GM08714 (cell line): Measurements from ENCODE around the gene SRSF11.

ENCODE experiments used
- H3K4me3 ChIP-seq: fragments of 200-500 bp; sonication (Bioruptor generic); 2 replicates; pipeline ENCODE4 v1.5.1; 2014; ENCODE audit warnings: mild to moderate bottlenecking, low read length, inconsistent platforms
- ZNF274 ChIP-seq: IDR thresholded peaks from 2 replicates; pipeline ENCODE4 v1.6.1; 2012; ENCODE audit warnings: mild to moderate bottlenecking, low read depth, low read length

Gene SRSF11

DNA sequence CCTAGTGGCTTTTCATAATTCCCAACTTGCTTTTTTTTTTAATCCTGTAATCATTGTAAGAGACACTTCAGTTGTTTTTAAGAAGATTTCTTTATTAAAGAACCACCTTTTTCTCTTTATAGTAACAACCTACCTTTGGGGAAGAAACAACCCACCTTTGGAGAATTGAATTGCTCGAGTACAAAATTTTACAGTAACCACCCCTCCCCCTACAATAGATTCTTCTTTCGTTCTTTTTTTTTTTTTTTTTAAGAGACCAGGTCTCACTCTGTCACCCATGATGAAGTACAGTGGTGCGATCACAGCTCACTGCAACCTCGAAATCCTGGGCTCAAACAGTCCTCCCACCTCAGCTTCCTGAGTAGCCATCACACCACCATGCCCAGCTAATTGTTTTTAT is 13.7 kb upstream of the SRSF11 start:
- TF ChIP-seq ZNF274: no peak
- no peak overlapping the region for H3K4me3 ChIP-seq

DNA sequence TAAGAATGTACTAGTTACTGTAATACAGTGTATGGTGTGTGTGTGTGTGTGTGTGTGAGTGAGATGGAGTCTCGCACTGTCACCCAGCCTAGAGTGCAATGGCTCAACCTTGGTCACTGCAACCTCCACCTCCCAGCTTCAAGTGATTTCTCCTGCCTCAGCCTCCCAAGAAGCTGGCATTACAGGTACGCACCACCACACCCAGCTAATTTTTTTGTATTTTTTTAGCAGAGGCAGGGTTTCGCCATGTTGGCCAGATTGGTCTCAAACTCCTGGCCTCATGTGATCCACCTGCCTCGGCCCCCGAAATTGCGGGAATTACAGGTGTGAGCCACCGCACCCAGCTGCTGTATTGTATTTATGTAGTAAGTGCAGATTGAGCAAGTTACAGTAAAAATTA is 12.9 kb upstream of the SRSF11 start:
- no peak for TF ChIP-seq ZNF274
- no peak overlapping the region for H3K4me3 ChIP-seq

DNA sequence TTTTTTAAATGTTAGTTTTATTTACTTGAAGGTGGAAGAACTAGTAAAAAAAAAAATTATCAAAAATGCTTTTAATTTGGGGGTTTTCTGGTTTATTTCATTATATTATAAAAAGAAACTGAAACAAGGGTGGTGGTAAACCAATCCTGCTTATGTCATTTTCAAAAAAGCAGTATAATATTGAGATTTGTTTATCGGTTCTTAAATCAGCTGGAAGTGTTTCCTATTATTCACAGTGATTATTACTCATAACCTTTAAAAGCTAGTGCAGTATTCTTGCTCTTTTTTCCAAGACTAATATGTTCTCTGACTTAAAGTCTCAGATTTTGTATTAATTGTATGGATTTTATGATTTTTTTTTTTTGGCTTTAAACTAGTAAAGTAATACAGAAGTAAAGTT is 10.4 kb upstream of the SRSF11 start:
- no peak overlapping the region for H3K4me3 ChIP-seq
- no peak for TF ChIP-seq ZNF274

DNA sequence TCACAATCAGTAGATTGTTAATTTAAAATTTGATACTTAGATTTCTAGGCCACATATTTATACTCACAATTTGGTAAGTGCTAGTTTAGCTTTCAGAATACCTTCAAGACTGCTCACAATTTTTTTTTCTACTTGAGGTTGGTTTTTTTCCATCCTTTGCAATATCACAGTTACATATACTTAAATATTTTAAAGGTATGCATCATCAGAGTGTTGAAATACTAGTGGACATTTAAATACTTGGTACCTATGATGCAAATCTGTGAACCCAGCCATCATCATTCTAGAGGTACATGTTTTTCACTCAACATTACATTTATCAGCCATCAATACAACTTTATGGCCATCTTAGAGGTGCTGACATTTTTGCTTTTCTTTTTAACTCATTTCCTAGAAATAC is 9.6 kb upstream of the SRSF11 start:
- H3K4me3 ChIP-seq: no peak overlapping the region
- TF ChIP-seq ZNF274: no peak

DNA sequence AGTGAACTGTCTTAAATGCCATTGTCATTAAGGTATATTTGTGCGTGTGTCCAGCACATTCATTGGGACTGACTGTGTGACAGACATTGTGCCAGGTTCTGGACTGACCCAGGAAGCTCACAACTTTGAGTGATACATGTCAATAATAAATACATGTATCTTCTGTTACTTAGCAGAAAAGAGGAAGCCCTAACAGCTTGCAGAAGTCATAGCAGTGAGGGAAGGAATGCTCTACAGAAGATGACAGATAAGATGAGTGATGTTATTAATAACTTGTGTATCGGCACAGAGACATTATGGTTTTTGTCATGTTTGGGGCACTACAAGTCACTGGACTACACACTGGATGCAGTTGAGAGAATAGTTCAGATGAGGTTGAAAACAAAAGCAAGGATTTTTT is 1.2 kb upstream of the SRSF11 start:
- no peak overlapping the region for H3K4me3 ChIP-seq
- no peak for TF ChIP-seq ZNF274

DNA sequence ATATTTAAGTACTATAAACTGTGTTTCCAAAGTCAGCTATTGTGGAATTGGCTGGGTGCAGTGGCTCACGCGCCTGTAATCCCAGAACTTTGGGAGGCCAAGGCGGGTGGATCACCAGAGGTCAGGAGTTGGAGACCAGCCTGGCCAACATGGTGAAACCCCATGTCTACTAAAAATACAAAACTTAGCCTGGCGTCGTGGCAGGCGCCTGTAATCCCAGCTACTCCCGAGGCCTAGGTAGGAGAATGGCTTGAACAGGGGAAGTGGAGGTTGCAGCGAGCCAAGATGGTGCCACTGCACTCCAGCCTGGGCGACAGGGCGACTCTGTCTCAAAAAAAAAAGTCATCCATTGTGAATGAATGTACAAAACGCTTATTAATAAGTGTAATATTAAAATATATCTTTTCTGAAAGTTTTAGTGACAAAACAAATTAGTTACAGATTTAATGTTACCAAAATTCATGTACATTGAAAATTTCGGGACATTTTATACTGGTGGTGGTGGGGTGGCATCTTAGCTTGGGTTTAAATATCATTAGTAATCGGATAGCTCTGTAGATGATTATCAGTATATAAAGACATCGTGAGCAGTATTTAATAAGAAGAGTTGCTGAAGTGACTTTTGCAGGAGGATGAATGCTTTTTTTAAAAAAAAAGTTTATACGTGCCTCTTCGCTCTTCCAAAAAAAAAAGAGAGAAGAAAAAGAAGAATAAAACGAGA is 503 bp upstream of the SRSF11 start:
- peak overlapping the region; percentile 97 for H3K4me3 ChIP-seq
- TF ChIP-seq ZNF274: no peak

DNA sequence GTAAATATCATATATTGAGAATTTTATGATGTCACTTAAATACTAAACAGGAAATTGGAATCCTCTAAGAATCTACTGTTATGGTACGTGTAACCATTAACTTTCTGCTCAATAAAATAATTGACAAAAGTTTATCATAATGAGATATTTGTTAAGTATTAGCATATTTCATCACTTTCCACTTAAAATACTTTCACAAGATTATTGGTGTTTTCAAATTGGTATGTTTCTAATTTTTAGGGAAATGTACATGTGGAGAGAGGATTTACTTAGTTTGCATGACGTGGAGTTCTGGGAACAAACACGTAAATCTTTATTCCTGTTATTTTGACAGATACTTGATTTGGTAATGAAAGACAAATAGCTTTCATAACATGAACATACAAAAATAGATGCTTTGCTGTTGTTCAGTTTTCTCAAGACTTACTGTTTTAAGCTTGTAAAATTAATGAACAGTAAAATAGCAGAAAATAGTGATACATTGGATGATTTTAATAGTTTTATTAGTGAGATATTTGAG is 1.6 kb downstream of the SRSF11 start:
- no peak for TF ChIP-seq ZNF274
- peak overlapping the region; percentile 97; the same call in 1 of the 2 replicates for H3K4me3 ChIP-seq

DNA sequence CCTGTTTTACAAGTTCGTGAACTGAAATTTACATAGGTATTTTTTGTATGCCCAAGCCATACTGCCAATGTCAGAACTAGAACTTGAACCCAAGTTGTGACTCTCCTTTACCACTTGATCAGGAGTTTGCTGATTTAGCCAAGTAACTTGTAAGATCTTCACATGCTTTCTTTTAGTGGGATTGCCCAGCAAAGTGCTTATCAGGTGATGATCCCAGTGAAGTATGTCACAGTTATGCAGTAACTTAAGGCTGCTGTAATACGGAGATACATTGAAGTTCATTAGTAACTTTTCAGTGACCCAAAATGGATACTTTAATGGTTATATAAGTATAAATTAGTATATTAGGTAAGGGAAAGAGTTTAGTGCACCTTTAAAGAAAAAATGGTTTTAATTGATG is 3.8 kb downstream of the SRSF11 start:
- TF ChIP-seq ZNF274: no peak
- H3K4me3 ChIP-seq: no peak overlapping the region

DNA sequence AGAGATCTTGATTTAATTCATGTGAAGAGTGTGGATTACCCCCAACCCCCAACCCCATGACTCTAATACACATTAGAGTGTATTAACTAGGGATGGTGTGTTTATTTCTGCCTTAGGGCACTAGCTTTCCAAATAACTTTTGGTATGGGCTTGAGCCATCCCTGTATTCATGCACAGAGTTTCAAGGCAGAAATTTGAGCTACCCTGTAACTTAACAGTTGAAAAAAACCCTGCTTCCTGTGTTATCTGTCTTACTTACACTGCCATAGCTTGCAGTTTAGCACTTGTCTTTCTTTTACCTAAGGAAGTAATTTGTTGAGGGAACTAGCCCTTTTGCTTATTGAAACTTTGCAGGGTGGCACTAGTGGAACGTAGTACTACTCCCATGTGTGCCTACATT is 6.3 kb downstream of the SRSF11 start:
- no peak overlapping the region for H3K4me3 ChIP-seq
- no peak for TF ChIP-seq ZNF274

DNA sequence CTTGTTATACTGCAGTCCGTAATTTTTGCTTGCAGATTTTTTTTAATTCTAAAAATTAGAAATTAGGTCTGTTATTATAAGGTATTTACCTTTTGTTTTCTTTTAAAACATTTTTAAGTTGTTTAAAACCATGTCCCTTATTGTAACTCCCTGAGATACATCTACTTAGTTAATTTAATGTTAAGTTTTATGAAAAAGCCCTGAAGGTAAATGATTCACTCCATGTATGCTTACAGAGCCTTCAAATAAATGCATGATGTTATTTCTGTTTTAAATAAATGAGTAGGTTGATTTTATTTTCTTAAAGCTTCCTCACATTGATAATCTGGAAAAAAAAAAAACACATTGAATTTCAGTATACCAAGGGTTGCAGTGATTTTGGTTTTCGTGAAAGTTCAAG is 7.5 kb downstream of the SRSF11 start:
- no peak for TF ChIP-seq ZNF274
- H3K4me3 ChIP-seq: no peak overlapping the region

DNA sequence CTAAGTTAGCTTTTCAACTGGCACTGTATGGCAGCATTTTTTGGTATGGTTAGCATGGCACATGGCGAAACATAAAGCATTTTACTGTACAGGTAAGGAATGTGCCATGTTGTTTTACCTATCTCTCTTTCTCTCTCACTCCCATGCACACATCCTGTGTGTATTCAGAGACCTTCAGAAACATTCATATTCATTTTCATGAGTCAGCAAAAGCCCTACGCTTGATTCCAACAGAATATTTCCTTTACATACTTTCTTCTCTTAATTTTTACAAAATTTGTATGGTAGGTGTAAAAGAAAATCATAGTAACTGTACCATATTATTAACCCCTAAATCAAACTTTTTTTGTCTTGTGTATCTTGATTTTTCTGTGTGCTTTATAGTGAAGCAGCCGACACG is 10.3 kb downstream of the SRSF11 start:
- no peak for TF ChIP-seq ZNF274
- H3K4me3 ChIP-seq: no peak overlapping the region

DNA sequence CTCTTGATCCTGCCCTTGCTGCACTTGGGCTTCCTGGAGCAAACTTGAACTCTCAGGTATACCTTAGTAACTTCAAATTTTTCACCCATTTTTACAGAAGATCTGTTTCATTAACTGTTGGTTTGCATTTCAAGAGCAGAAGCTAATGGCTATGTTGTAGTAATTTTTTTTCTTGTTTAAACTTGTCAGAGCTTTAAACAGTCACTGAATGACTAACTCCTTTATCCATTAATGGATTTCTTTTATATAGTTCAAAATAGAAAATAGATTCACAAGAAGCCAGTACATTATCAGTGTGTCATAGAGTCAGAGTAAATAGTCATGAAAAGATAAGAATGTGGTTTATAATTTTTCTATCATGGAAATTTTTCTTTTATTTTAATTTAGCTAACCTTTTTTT is 13.6 kb downstream of the SRSF11 start:
- no peak for TF ChIP-seq ZNF274
- no peak overlapping the region for H3K4me3 ChIP-seq

DNA sequence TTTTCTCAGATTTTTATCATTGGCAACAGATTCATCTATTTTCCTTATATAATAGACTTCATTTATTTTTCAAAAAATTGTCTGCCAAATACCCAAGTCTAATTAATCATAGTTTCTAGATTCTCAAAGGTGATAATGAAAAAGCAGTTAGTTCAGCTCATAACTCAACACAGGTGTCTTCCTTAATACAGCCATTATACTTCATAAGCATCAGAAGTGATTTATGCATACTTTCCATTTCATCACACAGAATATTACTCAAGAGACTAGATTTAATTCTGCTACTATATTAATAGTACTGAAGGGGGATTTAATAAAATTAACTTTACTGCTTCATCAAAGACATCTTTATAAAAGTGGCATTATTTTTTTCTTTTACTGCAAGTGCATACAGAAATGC is 18.8 kb downstream of the SRSF11 start:
- no peak for TF ChIP-seq ZNF274
- no peak overlapping the region for H3K4me3 ChIP-seq

DNA sequence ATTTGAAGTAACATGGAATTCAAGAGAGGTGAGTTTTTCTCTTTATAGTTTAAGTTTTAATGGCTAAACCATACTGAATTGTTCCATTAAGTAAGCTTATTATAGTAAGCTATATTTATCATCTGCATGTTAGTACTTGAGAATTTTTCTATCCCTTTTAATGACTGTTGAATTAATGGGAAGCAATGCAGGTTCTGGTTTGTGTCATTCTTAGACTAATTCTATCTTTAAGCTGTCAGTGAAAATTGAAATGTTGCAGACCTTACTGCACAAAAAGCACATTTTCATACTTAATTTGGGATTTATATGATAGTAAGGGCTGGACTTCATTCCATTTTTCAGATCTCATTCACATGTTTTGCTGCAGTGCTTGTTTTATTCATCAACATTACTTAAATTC is 25.9 kb downstream of the SRSF11 start:
- no peak for TF ChIP-seq ZNF274

DNA sequence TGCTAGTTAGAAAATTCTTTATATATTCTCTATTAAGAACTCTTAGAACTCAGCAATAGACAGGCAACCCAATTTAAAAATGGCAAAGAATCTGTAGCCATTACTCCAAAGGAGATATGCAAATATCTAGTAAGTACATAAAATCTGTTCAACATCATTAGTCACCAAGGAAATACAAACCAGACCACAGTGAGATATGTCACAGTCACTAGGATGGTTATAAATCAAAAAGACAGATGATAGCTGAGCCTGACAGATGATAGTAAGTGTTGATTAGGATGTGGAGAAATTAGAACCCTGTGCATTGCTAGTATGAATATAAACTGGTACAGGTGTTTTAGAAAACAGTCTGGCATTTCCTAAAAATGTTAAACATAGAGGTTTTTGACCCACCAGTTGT is 26.6 kb downstream of the SRSF11 start:
- TF ChIP-seq ZNF274: no peak
- H3K4me3 ChIP-seq: no peak overlapping the region

More for the DNA sequence above, 25.9 kb downstream of the SRSF11 start:
- no peak overlapping the region for H3K4me3 ChIP-seq

DNA sequence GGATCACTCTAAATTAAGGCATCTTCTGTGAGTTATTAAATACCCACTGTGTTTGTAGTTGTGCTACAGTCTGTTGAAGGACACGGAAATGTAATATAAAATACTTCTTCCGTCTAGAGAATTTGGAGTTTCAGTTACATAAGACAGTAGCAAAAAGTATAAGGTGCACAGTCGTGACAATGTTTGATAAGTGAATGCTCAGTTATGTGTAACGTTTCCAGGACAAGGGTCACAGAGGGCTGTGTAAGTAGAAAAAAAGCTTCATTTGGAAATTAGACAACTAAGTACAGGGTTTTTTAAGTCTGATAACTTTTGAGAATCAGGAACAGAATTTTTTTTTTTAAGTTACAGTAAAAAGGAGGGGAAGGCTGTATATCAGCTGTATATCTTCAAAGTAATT is 27.5 kb downstream of the SRSF11 start:
- TF ChIP-seq ZNF274: no peak
- H3K4me3 ChIP-seq: no peak overlapping the region

DNA sequence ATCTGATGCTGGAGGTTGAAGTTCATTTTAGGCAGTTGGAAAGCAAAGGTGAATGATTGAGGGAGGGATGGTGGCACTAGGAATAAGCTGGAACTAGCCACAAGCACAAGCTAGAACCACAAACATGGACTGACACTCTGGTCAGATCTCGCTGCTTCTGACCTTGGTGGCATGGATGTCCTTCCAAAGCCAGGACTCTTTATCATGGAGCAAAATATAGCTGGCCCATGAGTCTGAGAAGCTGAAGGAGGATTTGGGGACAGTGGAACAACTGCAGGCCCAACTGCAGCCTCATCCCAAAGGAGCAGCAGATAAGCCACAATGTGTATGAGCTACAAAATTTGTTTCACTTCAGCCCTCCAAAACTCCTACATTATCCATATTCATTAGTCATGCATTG is 35.5 kb downstream of the SRSF11 start:
- no peak overlapping the region for H3K4me3 ChIP-seq
- no peak for TF ChIP-seq ZNF274
